GM10266 (cell line): ENCODE measurements around the gene SPACDR.

Experiments
- DNase-seq: peaks from one replicate; pipeline ENCODE4 v3.0.0; 2012; ENCODE audit errors: extremely low spot score
- CTCF ChIP-seq: IDR thresholded peaks from 2 replicates; pipeline ENCODE4 v1.5.1; 2012; ENCODE audit warnings: mild to moderate bottlenecking, low read depth; ENCODE audit not compliant: control insufficient read depth, insufficient read depth; ENCODE audit errors: missing control alignments

The SPACDR gene

GRCh38 chr7:100476903-100477870 is 13.1 kb upstream of the SPACDR start:
- DNase-seq = no peak
- TF ChIP-seq CTCF = peak; percentile 67

GRCh38 chr7:100476101-100476780 is 12.2 kb upstream of the SPACDR start:
- DNase-seq = no peak
- TF ChIP-seq CTCF = no peak

- no peak for TF ChIP-seq CTCF
- DNase-seq = no peak
Observed at GRCh38 chr7:100475549-100475948, 11.5 kb upstream of the SPACDR start.

- DNase-seq = no peak
- TF ChIP-seq CTCF = no peak
Observed at GRCh38 chr7:100472854-100473499, 8.9 kb upstream of the SPACDR start.

GRCh38 chr7:100472121-100472851 is 8.2 kb upstream of the SPACDR start:
- DNase-seq = no peak
- TF ChIP-seq CTCF = no peak

GRCh38 chr7:100471021-100471420 is 7.0 kb upstream of the SPACDR start:
- no peak for DNase-seq
- no peak for TF ChIP-seq CTCF
